ENCODE data around the gene RAB8B. TPM values are rescaled to one million over a fixed set of nuclear protein-coding genes. Genes with fewer than 3 reads are reported as not detected.

RAB8B gene
- total and polyA plus RNA-seq, 9 of the 15 experiments (the other 6 are each of a cell fraction or from before 2014, with no cell fraction given), result 7.8 to 32.1 (median 24.2) TPM

GRCh38 chr15:63198371-63199250, 9.2 kb downstream of the RAB8B start (continued):
- TF ChIP-seq ZBTB40 (IDR thresholded peaks at IDR 0.05), result peak; percentile 82
- TF ChIP-seq ZBTB40 (CRISPR knock-in tag; IDR thresholded peaks at IDR 0.05), result no peak
- no peak for TF ChIP-seq SREBF2 (CRISPR knock-in tag; IDR thresholded peaks at IDR 0.05)
- TF ChIP-seq PRMT5 (CRISPR knock-in tag; IDR thresholded peaks at IDR 0.05), result no peak
